Embryonic facial prominence (tissue), 1 donor: ENCODE measurements around the gene KIAA2012.

Experiments
- DNase-seq: peaks from one replicate; pipeline ENCODE4 v3.0.0-alpha.2; 2016; ENCODE audit errors: extremely low spot score

The KIAA2012 gene

DNA sequence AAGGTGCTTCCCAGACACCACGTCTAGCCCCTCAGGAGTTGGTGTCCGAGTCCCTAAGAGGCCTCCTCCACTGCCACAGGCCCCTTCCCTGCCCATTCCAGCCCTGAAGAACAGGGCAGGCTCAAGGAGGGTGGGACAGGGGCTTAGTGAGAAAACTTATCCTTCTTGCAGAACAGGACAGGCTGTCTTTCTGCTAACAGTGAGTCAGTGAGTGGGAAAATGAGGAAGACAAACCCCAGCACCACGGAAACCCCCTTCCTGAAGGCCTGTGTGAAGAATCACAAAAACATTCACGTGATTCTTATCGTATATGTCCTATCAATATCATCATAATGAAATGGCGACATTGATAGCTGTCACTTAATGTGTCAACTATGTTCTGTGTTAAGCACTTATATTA lies 29.6 kb upstream of the KIAA2012 start:
- no peak for DNase-seq

- DNase-seq, result no peak
Observed at GRCh38 chr2:202044777-202045176, 28.3 kb upstream of the KIAA2012 start.

- DNase-seq, result no peak
Observed at GRCh38 chr2:202046572-202046971, 26.5 kb upstream of the KIAA2012 start.

- DNase-seq, result no peak
Observed at GRCh38 chr2:202049092-202049728, 23.8 kb upstream of the KIAA2012 start.

GRCh38 chr2:202049840-202050239 lies 23.2 kb upstream of the KIAA2012 start:
- DNase-seq, result no peak

DNA sequence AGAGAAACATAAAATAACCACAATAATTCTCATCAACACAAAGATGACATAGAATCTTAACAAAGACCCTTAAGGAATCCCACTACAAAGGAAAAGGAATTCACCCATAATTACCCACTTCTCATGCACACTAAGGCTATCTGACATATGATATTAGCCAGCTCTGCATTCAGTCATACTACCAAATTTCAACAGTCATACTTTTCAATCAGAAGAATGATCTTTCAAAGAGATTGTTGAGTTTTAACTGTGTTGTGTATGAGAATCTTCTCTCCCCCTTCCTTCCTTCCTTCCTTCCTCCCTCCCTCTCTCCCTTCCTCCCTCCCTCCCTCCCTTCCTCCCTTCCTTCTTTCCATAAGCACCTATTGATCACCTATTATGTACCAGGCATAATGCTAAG lies 22.4 kb upstream of the KIAA2012 start:
- DNase-seq, result no peak

- no peak for DNase-seq
Observed at GRCh38 chr2:202051499-202052161, 21.4 kb upstream of the KIAA2012 start.

- no peak for DNase-seq
Observed at GRCh38 chr2:202052235-202052634, 20.8 kb upstream of the KIAA2012 start.

GRCh38 chr2:202054679-202055078 lies 18.4 kb upstream of the KIAA2012 start:
- no peak for DNase-seq

GRCh38 chr2:202056611-202057010 lies 16.4 kb upstream of the KIAA2012 start:
- no peak for DNase-seq

- DNase-seq, result no peak
Observed at GRCh38 chr2:202060218-202060617, 12.8 kb upstream of the KIAA2012 start.

DNA sequence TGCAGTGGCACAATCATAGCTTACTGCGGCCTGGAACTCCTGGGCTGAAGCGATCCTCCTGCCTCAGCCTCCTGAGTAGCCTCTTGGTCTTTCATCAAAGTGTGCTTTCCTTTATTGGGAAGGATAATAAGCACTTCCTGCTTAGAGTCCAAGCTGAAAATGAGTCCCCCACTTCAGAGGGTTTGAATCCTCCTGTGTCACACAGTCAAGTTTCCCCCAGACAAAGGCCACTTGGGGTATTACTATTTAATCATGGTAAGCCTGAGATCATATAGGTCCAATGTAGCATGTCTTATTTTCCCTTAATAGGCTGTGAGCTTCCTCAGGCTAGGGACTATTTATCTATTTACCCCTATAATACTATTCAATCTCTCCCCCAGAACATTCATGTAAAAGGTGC lies 11.4 kb upstream of the KIAA2012 start:
- DNase-seq, result no peak

DNA sequence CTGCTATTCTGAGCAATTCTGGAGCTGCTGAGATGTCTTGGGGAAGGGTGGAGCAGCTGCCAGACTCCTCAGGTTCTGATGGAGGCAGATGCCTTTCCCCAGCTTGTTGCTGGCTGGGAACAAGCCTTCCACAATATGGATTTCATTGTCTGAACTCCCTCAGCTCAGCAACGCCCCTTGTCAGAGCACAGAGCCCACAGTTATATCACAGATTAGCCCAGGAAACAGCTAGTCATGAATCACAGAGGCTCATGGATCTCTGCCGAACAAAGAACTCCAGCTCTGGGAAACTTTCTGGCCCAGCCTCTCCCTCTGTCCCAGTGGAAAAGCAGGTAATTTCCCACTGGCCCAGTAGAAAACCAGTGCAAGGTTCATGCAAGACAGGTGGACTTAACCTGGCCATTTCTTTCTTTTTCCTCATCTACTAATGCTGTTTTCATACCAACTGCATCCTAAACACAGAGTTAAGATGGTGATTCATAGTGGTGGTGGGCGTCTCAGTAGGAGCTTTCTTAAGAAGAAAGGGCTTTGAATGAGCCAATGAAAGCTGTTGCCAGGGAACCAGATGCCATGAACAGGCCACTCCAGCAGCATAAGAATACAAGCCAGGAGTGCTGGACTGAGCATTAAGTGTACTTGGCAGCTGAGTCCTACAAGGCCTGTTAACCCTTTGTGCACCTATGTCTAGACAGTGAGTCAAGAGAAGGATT lies 8.7 kb upstream of the KIAA2012 start:
- peak; percentile 29 for DNase-seq

DNA sequence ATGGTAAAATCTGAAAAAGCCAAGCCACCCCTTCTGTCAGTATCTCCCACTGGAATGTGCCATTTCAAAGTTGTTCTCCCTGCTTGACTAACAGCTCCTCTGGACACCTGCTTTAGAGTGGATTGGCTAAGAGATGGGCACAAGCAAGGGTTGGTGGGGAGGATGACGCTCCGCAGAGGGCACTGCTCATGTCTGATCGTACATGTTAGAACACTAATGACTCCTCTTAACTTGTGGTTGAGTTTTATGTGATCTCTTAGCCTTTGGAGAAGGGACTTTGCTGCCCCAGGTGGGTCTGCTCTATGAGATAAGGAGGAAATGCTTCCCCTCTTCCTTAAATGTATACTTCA lies 8.2 kb upstream of the KIAA2012 start:
- no peak for DNase-seq

DNA sequence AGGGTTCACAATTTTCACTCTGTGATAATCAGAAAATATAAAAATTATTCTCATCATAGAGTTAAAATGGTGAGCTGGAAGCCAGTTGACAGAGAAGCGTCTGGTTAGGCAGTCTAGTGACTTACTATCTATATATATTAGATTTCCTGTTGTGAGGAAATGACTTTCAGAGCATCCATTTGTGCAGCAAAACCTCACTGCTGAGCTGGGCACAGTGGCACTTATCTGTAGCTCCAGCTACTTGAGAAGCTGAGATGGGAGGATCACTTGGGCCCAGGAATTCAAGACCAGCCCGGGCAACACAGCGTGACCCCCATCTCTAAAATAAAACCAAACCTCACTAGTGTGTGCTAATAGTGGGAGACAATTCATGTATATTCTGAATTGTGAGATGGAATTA lies 7.2 kb upstream of the KIAA2012 start:
- DNase-seq, result no peak

DNA sequence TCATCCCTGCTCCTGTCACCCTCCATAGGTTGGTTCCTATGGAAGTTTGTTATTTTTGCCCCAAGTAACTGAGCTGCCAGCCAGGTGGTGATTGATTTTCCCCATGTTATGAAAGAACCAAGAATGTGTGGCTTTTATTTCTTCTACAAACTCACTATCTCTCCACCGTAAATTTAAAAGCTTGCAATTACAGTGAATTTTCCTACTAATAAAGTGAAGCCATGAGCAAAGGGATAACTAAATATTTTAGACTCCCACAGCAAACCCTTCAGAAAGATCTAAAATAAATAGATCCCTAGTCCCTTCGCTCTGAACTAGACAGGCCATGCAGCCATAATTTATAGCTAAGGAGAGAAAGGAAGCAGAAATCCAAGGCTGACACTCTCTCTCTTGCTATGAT lies 6.2 kb upstream of the KIAA2012 start:
- DNase-seq, result no peak

DNA sequence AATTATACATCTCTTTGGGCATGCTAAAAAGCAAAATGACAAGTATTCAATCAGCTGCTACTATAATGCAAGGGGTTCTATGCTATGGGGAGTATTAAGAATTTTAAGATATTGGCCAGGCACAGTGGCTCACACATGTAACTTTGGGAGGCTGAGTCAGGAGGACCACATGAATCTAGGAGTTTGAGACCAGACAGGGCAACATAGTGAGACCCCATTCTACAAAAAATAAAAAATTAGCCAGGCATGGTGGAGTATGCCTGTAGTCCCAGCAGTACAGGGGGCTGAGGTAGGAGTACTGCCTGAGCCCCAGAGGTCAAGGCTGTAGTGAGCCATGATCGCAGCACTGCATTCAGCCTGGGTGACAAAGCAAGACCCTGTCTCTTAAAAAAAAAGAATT lies 5.5 kb upstream of the KIAA2012 start:
- DNase-seq, result no peak

DNA sequence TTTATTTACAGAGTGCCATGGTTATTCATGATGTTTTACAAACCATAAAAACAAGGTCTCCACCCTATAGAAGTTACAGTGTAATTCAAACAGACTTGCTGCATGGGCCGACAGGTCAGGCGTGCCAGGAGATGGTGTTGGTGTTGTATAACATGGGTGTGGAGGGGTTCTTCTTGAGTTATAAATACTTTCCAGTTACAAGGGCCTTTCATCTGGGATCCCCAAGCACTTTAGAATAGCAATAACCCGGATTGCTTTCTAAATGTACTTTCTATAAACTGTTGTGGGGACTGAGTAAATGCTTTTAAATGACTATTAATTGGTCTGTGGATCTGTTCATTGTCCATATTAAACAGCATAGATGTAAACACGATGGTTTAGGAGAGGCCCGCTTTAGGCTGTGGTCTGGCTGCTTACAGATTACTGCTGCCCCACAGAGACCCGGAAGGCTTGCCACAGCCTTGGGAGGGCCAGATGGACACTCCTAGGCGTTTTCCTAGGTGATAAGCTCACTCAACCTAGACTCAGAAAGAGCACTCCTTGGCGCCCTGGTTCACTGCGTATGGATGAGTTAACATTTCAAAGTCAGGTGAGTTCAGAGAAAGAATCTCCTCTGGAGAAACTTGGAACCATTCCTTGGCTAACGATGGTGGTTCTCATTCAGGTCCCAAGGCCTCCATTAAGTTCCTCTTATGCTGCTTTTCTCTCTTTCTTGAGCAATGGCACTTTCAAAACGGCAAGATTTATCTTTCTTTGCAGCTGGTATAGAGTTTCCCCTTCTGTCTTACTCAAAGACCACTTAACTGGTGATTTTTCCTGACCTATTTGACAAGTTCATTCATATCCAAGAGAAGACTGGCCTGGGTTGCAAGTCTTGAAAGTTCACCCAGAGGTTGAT lies 3.6 kb upstream of the KIAA2012 start:
- DNase-seq, result peak; percentile 39

GRCh38 chr2:202071107-202071506 lies 1.9 kb upstream of the KIAA2012 start:
- DNase-seq, result no peak

DNA sequence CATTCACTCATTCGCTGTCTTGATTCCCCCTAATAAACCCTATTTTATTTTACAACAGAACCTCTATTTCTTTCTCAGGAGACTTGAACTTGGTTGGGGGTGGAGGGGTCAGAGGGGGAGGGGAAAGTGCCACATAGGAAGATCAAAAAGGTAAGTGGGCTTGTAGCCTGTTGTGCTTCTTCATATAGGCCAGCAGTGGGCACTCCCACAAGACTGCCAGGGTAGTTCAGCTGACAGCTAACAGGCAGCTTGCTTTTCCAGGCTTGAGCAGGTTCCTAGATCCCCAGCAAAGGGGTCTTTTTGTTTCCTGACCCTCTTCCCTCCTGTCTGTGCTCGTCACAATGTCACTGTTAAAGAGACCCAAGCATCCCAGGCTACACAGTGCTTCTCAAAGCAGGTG lies 829 bp upstream of the KIAA2012 start:
- no peak for DNase-seq

- no peak for DNase-seq
Observed at GRCh38 chr2:202074324-202074723, 1.3 kb downstream of the KIAA2012 start.

- DNase-seq, result no peak
Observed at GRCh38 chr2:202079310-202079709, 6.3 kb downstream of the KIAA2012 start.
